22Rv1 (cell line): ENCODE data around the gene SLC25A21.

Source experiments
- CTCF ChIP-seq: fragments of 450-650 bp; IDR thresholded peaks from 2 replicates; pipeline ENCODE4 v1.5.1; 2017; ENCODE audit warnings: mild to moderate bottlenecking
- ZFX ChIP-seq: fragments of 450-650 bp; IDR thresholded peaks from 2 replicates; pipeline ENCODE4 v1.6.1; 2017; ENCODE audit warnings: antibody characterized with exemption, borderline replicate concordance

- TF ChIP-seq CTCF: no peak
- no peak for TF ChIP-seq ZFX
Observed at GRCh38 chr14:36700651-36701050, 471.8 kb downstream of the SLC25A21 start.
